Heart right ventricle (tissue), 16 donors: ENCODE results near the gene ZNF564. TPM values are rescaled to one million over a fixed set of nuclear protein-coding genes. Genes with fewer than 3 reads are reported as not detected.

ENCODE experiments used
- ATAC-seq, 8 donors: fragments of 200-7000 bp; cut with Tn5 transposase; one replicate each; pipeline ENCODE4 v1.9.1; 2020; ENCODE audit warnings: mild to moderate bottlenecking in 8 of 8, moderate library complexity in 8 of 8, moderate number of reproducible peaks in 1 of 8
- DNase-seq, 2 donors: peaks; one replicate each; pipeline ENCODE4 v3.0.0-alpha.2; 2020
- H3K27ac ChIP-seq, 10 donors: fragments of 200-600 bp; sonication (generic) in 2 of 10; one replicate each; pipeline versions ENCODE4 v1.5.0 to v1.8.0; 2020 to 2022; ENCODE audit warnings: mild to moderate bottlenecking in 3 of 10
- H3K27me3 ChIP-seq, 7 donors: fragments of 200-600 bp; one replicate each; pipeline ENCODE4 v1.8.0; 2021 to 2022; ENCODE audit warnings: mild to moderate bottlenecking in 2 of 7
- H3K36me3 ChIP-seq, 9 donors: fragments of 200-600 bp; sonication (generic) in 1 of 9; one replicate each; pipeline versions ENCODE4 v1.5.0 to v1.8.0; 2020 to 2022; ENCODE audit warnings: mild to moderate bottlenecking in 2 of 9
- H3K4me1 ChIP-seq, 9 donors: fragments of 200-600 bp; sonication (generic) in 1 of 9; one replicate each; pipeline versions ENCODE4 v1.5.0 to v1.8.0; 2020 to 2022; ENCODE audit warnings: mild to moderate bottlenecking in 4 of 9
- H3K4me3 ChIP-seq, 10 donors: fragments of 200-600 bp; sonication (generic) in 2 of 10; one replicate each; pipeline versions ENCODE4 v1.5.0 to v1.8.0; 2020 to 2022; ENCODE audit warnings: mild to moderate bottlenecking in 7 of 10, moderate library complexity in 2 of 10
- H3K9me3 ChIP-seq, 11 donors: fragments of 200-600 bp in 10 of 11; sonication (generic) in 2 of 11; one replicate each; pipeline versions ENCODE4 v1.5.0 to v1.8.0; 2013 to 2022; ENCODE audit warnings: mild to moderate bottlenecking in 2 of 11, control low read depth in 1 of 11, moderate library complexity in 1 of 11
- CTCF ChIP-seq, 9 donors: fragments of 200-600 bp; sonication (generic) in 2 of 9; IDR thresholded peaks; one replicate each; pipeline versions ENCODE4 v1.5.0 to v1.8.0; 2021 to 2022; ENCODE audit warnings: antibody characterized with exemption in 9 of 9, mild to moderate bottlenecking in 5 of 9, moderate library complexity in 1 of 9
- WGBS, 2 donors: extraction: QIAGEN DNeasy Blood & Tissue Kit; methylation state at CpG; one replicate each; pipeline ENCODE4 v1.1.7; 2013; ENCODE audit warnings: inconsistent platforms in 1 of 2; 5-methylcytosine and 5-hydroxymethylcytosine counted together
- intact Hi-C, 10 donors: fragments of 100-400 bp; cut with DNase I; formaldehyde crosslinking; loops; one replicate each; pipeline versions ENCODE4 v1.11.1 to v1.14.2; 2022
- polyA plus RNA-seq, 2 donors: library from polyadenylated mRNA; stranded (reverse); fragments of 200-250 nt; gene quantifications; one replicate each; pipeline ENCODE4 v1.2.3, GENCODE V29; 2013
- total RNA-seq, 10 donors: library from RNA; stranded (reverse); fragmentation: NEBNext Ultra II Directional in 3 of 10; extraction: Animal tissue kit (Norgen Biotek cat#: 25700) in 3 of 10; gene quantifications; one replicate each; pipeline versions ENCODE4 v1.2.1 to v1.2.4, GENCODE V29; 2021 to 2023
- donor health status: Arrhythmogenic right ventricular cardiomyopathy.
- donor health status: ischemic (EF 13 %, LVEDD 7.1; RV severe dilation, severe dysfunction).
- donor health status: healthy with polysubstance abuse.
- donor health status: DM: no; HTN: yes; CAD: no.
- donor health status: DM: no; HTN: no; CAD: no.
- donor health status: ischemic (EF 25% LVEDD 6.9; RV normal size, moderate dysfunction).
- donor health status: ischemic (EF 25% LVEDD 5.7; RV mildly dilated, moderate dysfunction).
- donor health status: healthy.
- donor health status: DM: yes; HTN: yes; CAD: no.
- donor health status: Ischemic cardiomyopathy.
- donor health status: ischemic (EF 35%, LVEDD 5.7; RV mildly dilated, moderate dysfunction).
- donor health status: nonischemic (EF 11% LVEDD 7.7; RV severe dilation, severe dysfunction).
- donor health status: DM: yes; HTN: yes; CAD: no.
- donor health status: PGD.
- donor health status: ischemic (EF 29% LVEDD 5.4; RV normal size, mild dysfunction).
- donor health status: nonischemic (EF 23%, LVEDD 6.1; RV moderate dilation, normal function).

Gene ZNF564
- total and polyA plus RNA-seq, 12 donors, result 2.9 to 11.2 (median 9.5) TPM

GRCh38 chr19:12527034-12527836 lies 24.0 kb downstream of the ZNF564 start:
- ATAC-seq (no peak), DNase-seq (no peak)
- intact Hi-C loops, result no loop called here
- Histone ChIP-seq H3K36me3 (peaks cover 18 to 100% (median 72%) of the 10 kb centered on the region in 9 donors), H3K4me3 (no peak overlapping the region), H3K4me1 (no peaks in the 10 kb centered on the region), H3K27me3 (no peaks in the 10 kb centered on the region), H3K9me3 (peaks cover 6 to 100% (median 96%) of the 10 kb centered on the region in 11 donors), H3K27ac (no peak overlapping the region)
- TF ChIP-seq CTCF (IDR thresholded peaks at IDR 0.05), result no peak
- WGBS, 2 donors, result 97 to 99% methylated on average over 8 of the region's 8 CpGs

DNA sequence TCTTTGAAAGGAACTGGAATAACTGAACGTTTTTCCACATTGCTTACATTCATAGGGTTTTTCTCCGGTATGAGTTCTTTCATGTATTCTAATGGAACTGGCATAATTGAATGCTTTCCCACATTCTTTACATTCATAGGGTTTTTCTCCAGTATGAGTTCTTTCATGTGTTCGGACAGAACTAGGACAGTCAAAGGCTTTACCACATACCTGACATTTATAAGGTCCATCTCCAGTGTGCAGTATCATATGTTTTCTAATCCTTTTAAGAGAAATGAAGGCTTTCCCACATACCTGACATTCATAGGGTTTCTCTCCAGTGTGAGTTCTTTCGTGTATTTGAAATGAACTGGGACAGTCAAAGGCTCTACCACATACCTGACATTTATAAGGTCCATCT lies 24.7 kb downstream of the ZNF564 start:
- Histone ChIP-seq H3K9me3 (peaks cover 6 to 100% (median 99%) of the 10 kb centered on the region in 11 donors), H3K4me1 (no peaks in the 10 kb centered on the region), H3K36me3 (peaks cover 18 to 100% (median 72%) of the 10 kb centered on the region in 9 donors), H3K27me3 (no peaks in the 10 kb centered on the region), H3K4me3 (no peak overlapping the region), H3K27ac (no peak overlapping the region)
- intact Hi-C loops, result no loop called here
- no peak for TF ChIP-seq CTCF (IDR thresholded peaks at IDR 0.05)
- ATAC-seq (no peak), DNase-seq (no peak)
- 96 to 97% methylated on average over 4 of the region's 4 CpGs for WGBS, 2 donors

GRCh38 chr19:12521996-12522395 lies 29.3 kb downstream of the ZNF564 start:
- WGBS, 2 donors, result 60 to 62% methylated on average over 6 of the region's 6 CpGs
- H3K36me3 ChIP-seq, result peaks cover 11 to 64% (median 38%) of the 10 kb centered on the region in 9 donors
- TF ChIP-seq CTCF (IDR thresholded peaks at IDR 0.05), result no peak

DNA sequence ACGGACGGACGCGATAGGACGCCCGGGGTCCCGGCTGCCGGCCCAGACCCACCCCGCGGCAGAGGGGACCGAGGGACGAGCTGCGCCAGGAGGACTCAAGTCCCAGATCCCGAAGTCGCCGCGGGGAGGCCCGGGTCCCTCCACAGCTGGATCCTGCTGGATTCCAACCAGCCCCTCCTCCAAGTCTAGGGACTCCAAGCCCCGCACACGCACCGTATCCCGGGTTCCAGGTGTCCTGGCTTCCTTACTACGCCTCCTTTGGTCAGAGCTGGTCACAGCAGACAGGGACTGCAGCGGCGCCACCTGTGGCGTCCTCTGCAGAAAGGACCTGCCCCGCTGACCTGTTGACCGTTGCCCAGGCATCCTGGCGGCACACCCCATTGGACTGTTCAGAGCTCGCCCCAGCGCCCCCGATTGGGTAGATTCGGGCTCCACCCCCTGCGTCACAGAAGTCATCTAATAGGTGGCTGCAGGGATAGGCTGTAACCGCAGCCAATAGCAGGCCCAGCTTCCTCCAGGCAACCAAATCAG lies 37.7 kb downstream of the ZNF564 start:
- Histone ChIP-seq H3K4me1 (no peaks in the 10 kb centered on the region), H3K4me3 (peak overlapping the region in 5 of 10 donors; percentile 27 to 36 (median 32)), H3K27ac (no peak overlapping the region), H3K9me3 (peaks cover 0 to 86% (median 6%) of the 10 kb centered on the region in 11 donors), H3K27me3 (no peaks in the 10 kb centered on the region), H3K36me3 (peaks cover 0 to 12% (median 0%) of the 10 kb centered on the region in 9 donors)
- WGBS, 2 donors, result 11 to 12% methylated on average over 35 of the region's 35 CpGs
- ATAC-seq, result peak in 6 of 8 donors; percentile 21 to 90 (median 58)
- intact Hi-C loops, result no loop called here
- DNase-seq, result peak in 1 of 2 donors; percentile 17
- TF ChIP-seq CTCF (IDR thresholded peaks at IDR 0.05), result peak in 3 of 9 donors; percentile 8 to 32 (median 20)

More at GRCh38 chr19:12521996-12522395, 29.3 kb downstream of the ZNF564 start:
- no peaks in the 10 kb centered on the region for H3K27me3 ChIP-seq
- peaks cover 0 to 100% (median 80%) of the 10 kb centered on the region in 11 donors for H3K9me3 ChIP-seq
- no peak for DNase-seq
- no peak for ATAC-seq
- no peak overlapping the region for H3K27ac ChIP-seq
- no peak overlapping the region for H3K4me3 ChIP-seq
- H3K4me1 ChIP-seq, result no peaks in the 10 kb centered on the region
- intact Hi-C loops, result no loop called here
